GM12865 (cell line): ENCODE measurements around the gene POGLUT3.

Experiments
- DNase-seq: peaks from one replicate; pipeline ENCODE4 v3.0.0; 2010; ENCODE audit warnings: low read depth
- H3K4me3 ChIP-seq: 2 replicates; pipeline ENCODE4 v1.5.1; 2011; ENCODE audit warnings: mild to moderate bottlenecking, low read depth, low read length, control low read depth
- CTCF ChIP-seq: IDR thresholded peaks from 2 replicates; pipeline ENCODE4 v1.5.1; 2011; ENCODE audit warnings: low read length, control low read depth, low read depth, inconsistent platforms; ENCODE audit not compliant: insufficient read depth; ENCODE audit errors: missing control alignments

POGLUT3 gene

GRCh38 chr11:108468478-108468864 is 29.7 kb downstream of the POGLUT3 start:
- H3K4me3 ChIP-seq = no peak overlapping the region
- no peak for DNase-seq
- TF ChIP-seq CTCF = no peak

- H3K4me3 ChIP-seq = peak within 1 kb of the TSS; percentile 93
- DNase-seq = peak; percentile 97
- no peak for TF ChIP-seq CTCF
These were observed 30.9 kb downstream of the POGLUT3 start, which contains the start of gene C11orf65 for GRCh38 chr11:108467091-108467823. Gene C11orf65, minus strand, starts transcription at chr11:108467529. Its CDS starts 5,970 bp downstream, at chr11:108461559.

- no peak for DNase-seq
- TF ChIP-seq CTCF = no peak
- peak overlapping the region; percentile 93 for H3K4me3 ChIP-seq
These were observed 31.8 kb downstream of the POGLUT3 start for GRCh38 chr11:108466405-108466804.

GRCh38 chr11:108453207-108453835 is 44.9 kb downstream of the POGLUT3 start:
- no peak for DNase-seq
- TF ChIP-seq CTCF = no peak
- no peak overlapping the region for H3K4me3 ChIP-seq
